ENCODE data around the gene CCNC. TPM values are rescaled to one million over a fixed set of nuclear protein-coding genes. Genes with fewer than 3 reads are reported as not detected.

The CCNC gene
- total RNA-seq, 1 experiment from 2014 or later = 93.1 TPM

- no peak for TF ChIP-seq ATF2 (CRISPR knock-in tag; IDR thresholded peaks at IDR 0.05; ENCODE audit: borderline replicate concordance, low read depth)
- TF ChIP-seq SP1 (CRISPR knock-in tag; conservative IDR thresholded peaks at IDR 0.05) = 0 out of 2 replicates have a peak, but pooled peaks have one; percentile 29
- no peak for TF ChIP-seq GTF2I (CRISPR knock-in tag; conservative IDR thresholded peaks at IDR 0.05)
- TF ChIP-seq, protein P1, sequence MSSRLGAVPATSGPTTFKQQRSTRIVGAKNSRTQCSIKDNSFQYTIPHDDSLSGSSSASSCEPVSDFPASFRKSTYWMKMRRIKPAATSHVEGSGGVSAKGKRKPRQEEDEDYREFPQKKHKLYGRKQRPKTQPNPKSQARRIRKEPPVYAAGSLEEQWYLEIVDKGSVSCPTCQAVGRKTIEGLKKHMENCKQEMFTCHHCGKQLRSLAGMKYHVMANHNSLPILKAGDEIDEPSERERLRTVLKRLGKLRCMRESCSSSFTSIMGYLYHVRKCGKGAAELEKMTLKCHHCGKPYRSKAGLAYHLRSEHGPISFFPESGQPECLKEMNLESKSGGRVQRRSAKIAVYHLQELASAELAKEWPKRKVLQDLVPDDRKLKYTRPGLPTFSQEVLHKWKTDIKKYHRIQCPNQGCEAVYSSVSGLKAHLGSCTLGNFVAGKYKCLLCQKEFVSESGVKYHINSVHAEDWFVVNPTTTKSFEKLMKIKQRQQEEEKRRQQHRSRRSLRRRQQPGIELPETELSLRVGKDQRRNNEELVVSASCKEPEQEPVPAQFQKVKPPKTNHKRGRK (CRISPR knock-in tag; IDR thresholded peaks at IDR 0.05; ENCODE audit: borderline replicate concordance) = no peak
- TF ChIP-seq MAX (CRISPR knock-in tag; IDR thresholded peaks at IDR 0.05) = peak; percentile 84
- TF ChIP-seq ATF6 (CRISPR knock-in tag; IDR thresholded peaks at IDR 0.05) = no peak
- no peak for TF ChIP-seq HMGXB4 (CRISPR knock-in tag; IDR thresholded peaks at IDR 0.05)
- TF ChIP-seq ERG (CRISPR knock-in tag; IDR thresholded peaks at IDR 0.05) = no peak
- no peak for TF ChIP-seq RELA (CRISPR knock-in tag; IDR thresholded peaks at IDR 0.05; ENCODE audit: borderline replicate concordance)
- no peak for TF ChIP-seq CBFB (CRISPR knock-in tag; IDR thresholded peaks at IDR 0.05; ENCODE audit: low read depth)
- TF ChIP-seq NFE2L1 (CRISPR knock-in tag; IDR thresholded peaks at IDR 0.05) = no peak
- TF ChIP-seq, protein P2, sequence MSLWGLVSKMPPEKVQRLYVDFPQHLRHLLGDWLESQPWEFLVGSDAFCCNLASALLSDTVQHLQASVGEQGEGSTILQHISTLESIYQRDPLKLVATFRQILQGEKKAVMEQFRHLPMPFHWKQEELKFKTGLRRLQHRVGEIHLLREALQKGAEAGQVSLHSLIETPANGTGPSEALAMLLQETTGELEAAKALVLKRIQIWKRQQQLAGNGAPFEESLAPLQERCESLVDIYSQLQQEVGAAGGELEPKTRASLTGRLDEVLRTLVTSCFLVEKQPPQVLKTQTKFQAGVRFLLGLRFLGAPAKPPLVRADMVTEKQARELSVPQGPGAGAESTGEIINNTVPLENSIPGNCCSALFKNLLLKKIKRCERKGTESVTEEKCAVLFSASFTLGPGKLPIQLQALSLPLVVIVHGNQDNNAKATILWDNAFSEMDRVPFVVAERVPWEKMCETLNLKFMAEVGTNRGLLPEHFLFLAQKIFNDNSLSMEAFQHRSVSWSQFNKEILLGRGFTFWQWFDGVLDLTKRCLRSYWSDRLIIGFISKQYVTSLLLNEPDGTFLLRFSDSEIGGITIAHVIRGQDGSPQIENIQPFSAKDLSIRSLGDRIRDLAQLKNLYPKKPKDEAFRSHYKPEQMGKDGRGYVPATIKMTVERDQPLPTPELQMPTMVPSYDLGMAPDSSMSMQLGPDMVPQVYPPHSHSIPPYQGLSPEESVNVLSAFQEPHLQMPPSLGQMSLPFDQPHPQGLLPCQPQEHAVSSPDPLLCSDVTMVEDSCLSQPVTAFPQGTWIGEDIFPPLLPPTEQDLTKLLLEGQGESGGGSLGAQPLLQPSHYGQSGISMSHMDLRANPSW (CRISPR knock-in tag; conservative IDR thresholded peaks at IDR 0.05; ENCODE audit: low read depth) = no peak
- no peak for TF ChIP-seq TEAD1 (CRISPR knock-in tag; IDR thresholded peaks at IDR 0.05)
- TF ChIP-seq, protein P3, sequence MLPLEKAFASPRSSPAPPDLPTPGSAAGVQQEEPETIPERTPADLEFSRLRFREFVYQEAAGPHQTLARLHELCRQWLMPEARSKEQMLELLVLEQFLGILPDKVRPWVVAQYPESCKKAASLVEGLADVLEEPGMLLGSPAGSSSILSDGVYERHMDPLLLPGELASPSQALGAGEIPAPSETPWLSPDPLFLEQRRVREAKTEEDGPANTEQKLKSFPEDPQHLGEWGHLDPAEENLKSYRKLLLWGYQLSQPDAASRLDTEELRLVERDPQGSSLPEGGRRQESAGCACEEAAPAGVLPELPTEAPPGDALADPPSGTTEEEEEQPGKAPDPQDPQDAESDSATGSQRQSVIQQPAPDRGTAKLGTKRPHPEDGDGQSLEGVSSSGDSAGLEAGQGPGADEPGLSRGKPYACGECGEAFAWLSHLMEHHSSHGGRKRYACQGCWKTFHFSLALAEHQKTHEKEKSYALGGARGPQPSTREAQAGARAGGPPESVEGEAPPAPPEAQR (CRISPR knock-in tag; IDR thresholded peaks at IDR 0.05) = no peak
- no peak for TF ChIP-seq ATF3 (CRISPR knock-in tag; conservative IDR thresholded peaks at IDR 0.05)
- TF ChIP-seq, protein P4, sequence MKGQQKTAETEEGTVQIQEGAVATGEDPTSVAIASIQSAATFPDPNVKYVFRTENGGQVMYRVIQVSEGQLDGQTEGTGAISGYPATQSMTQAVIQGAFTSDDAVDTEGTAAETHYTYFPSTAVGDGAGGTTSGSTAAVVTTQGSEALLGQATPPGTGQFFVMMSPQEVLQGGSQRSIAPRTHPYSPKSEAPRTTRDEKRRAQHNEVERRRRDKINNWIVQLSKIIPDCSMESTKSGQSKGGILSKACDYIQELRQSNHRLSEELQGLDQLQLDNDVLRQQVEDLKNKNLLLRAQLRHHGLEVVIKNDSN (CRISPR knock-in tag; IDR thresholded peaks at IDR 0.05) = no peak
- no peak for TF ChIP-seq ZNF671 (CRISPR knock-in tag; IDR thresholded peaks at IDR 0.05)
- TF ChIP-seq OVOL2 (CRISPR knock-in tag; IDR thresholded peaks at IDR 0.05; ENCODE audit: borderline replicate concordance) = no peak
- no peak for TF ChIP-seq TEAD4 (CRISPR knock-in tag; IDR thresholded peaks at IDR 0.05)
- peak; percentile 56; the same call in 1 of the 2 replicates for TF ChIP-seq ETV6 (CRISPR knock-in tag; IDR thresholded peaks at IDR 0.05)
- TF ChIP-seq NFYB (CRISPR knock-in tag; conservative IDR thresholded peaks at IDR 0.05; ENCODE audit: low read depth) = no peak
- TF ChIP-seq ZBTB21 (CRISPR knock-in tag; IDR thresholded peaks at IDR 0.05; ENCODE audit: borderline replicate concordance) = no peak
These were observed 35.1 kb upstream of the CCNC start (continued) for GRCh38 chr6:99603421-99604165.
